GM12878 (cell line): ENCODE data around the gene C11orf98. TPM values are rescaled to one million over a fixed set of nuclear protein-coding genes. Genes with fewer than 3 reads are reported as not detected.

Source experiments
- ATF2 ChIP-seq: IDR thresholded peaks from 2 replicates; pipeline ENCODE4 v1.6.1; 2012; ENCODE audit warnings: low read length, inconsistent platforms
- BHLHE40 ChIP-seq, 2 experiments: fragments of 450-650 bp in 1 of 2; IDR thresholded peaks; 2 replicates each; pipeline ENCODE4 v1.6.1; 2011 to 2017; ENCODE audit warnings: low read depth in 2 of 2, borderline replicate concordance in 1 of 2, improper control_type of control experiment in 1 of 2, low read length in 1 of 2, mild to moderate bottlenecking in 1 of 2
- CBFB ChIP-seq: IDR thresholded peaks from 2 replicates; pipeline ENCODE4 v1.6.1; 2016; ENCODE audit warnings: antibody characterized with exemption, low read depth
- CEBPB ChIP-seq, 2 experiments: fragments of 150-350 bp in 1 of 2; IDR thresholded peaks; 2 replicates each; pipeline ENCODE4 v1.6.1; 2012 to 2014; ENCODE audit warnings: low read depth in 2 of 2, low read length in 2 of 2, borderline replicate concordance in 1 of 2, inconsistent platforms in 1 of 2
- ESRRA ChIP-seq: IDR thresholded peaks from 2 replicates; pipeline ENCODE4 v1.6.1; 2012; ENCODE audit warnings: mild to moderate bottlenecking, low read length, improper control_type of control experiment
- GATAD2B ChIP-seq: fragments of 450-650 bp; conservative IDR thresholded peaks from 2 replicates; pipeline ENCODE4 v1.6.1; 2017; ENCODE audit warnings: low read depth, mild to moderate bottlenecking, moderate library complexity
- JUNB ChIP-seq: IDR thresholded peaks from 2 replicates; pipeline ENCODE4 v1.6.1; 2016; ENCODE audit warnings: antibody characterized with exemption, mild to moderate bottlenecking
- JUND ChIP-seq: IDR thresholded peaks from 2 replicates; pipeline ENCODE4 v1.6.1; 2012; ENCODE audit warnings: low read depth, mild to moderate bottlenecking, low read length, improper control_type of control experiment, moderate library complexity
- KDM1A ChIP-seq: fragments of 200-600 bp; sonication (generic); IDR thresholded peaks from 2 replicates; pipeline ENCODE4 v1.6.1; 2016; ENCODE audit warnings: borderline replicate concordance
- LARP7 ChIP-seq: fragments of 450-650 bp; IDR thresholded peaks from 2 replicates; pipeline ENCODE4 v1.6.1; 2017; ENCODE audit warnings: mild to moderate bottlenecking
- MTA2 ChIP-seq: fragments of 450-650 bp; IDR thresholded peaks from 2 replicates; pipeline ENCODE4 v1.6.1; 2016; ENCODE audit warnings: low read depth, mild to moderate bottlenecking, moderate library complexity
- MYC ChIP-seq: IDR thresholded peaks from 2 replicates; pipeline ENCODE4 v1.6.1; 2011; ENCODE audit warnings: mild to moderate bottlenecking, low read length, moderate library complexity, inconsistent platforms; ENCODE audit not compliant: insufficient read depth, insufficient replicate concordance, insufficient read length, severe bottlenecking
- NRF1 ChIP-seq: conservative IDR thresholded peaks from 2 replicates; pipeline ENCODE4 v1.6.1; 2011; ENCODE audit warnings: mild to moderate bottlenecking, low read depth, low read length, improper control_type of control experiment
- POLR2A ChIP-seq: IDR thresholded peaks from 2 replicates; pipeline ENCODE4 v1.6.1; 2011; ENCODE audit warnings: low read depth, mild to moderate bottlenecking, low read length
- RCOR1 ChIP-seq: conservative IDR thresholded peaks from 2 replicates; pipeline ENCODE4 v1.6.1; 2012; ENCODE audit warnings: low read depth, low read length, improper control_type of control experiment
- RFX5 ChIP-seq: IDR thresholded peaks from 2 replicates; pipeline ENCODE4 v1.6.1; 2011; ENCODE audit warnings: low read depth, low read length, improper control_type of control experiment
- SIX5 ChIP-seq: IDR thresholded peaks from 2 replicates; pipeline ENCODE4 v1.6.1; 2011; ENCODE audit warnings: mild to moderate bottlenecking, low read depth, low read length, moderate library complexity; ENCODE audit not compliant: severe bottlenecking
- TBL1XR1 ChIP-seq: IDR thresholded peaks from 2 replicates; pipeline ENCODE4 v1.6.1; 2012; ENCODE audit warnings: low read depth, low read length, improper control_type of control experiment
- TCF12 ChIP-seq: IDR thresholded peaks from 2 replicates; pipeline ENCODE4 v1.6.1; 2011; ENCODE audit warnings: low read depth, mild to moderate bottlenecking, low read length
- TCF7 ChIP-seq: IDR thresholded peaks from 2 replicates; pipeline ENCODE4 v1.6.1; 2014; ENCODE audit warnings: antibody characterized with exemption, borderline replicate concordance
- ZBTB4 ChIP-seq: fragments of 450-650 bp; formaldehyde crosslinking; IDR thresholded peaks from 2 replicates; pipeline ENCODE4 v1.4.0; 2022; ENCODE audit warnings: mild to moderate bottlenecking, moderate library complexity
- ZNF217 ChIP-seq: fragments of 450-650 bp; IDR thresholded peaks from 2 replicates; pipeline ENCODE4 v1.6.1; 2017; ENCODE audit warnings: antibody characterized with exemption, mild to moderate bottlenecking
- ZNF687 ChIP-seq: fragments of 450-650 bp; IDR thresholded peaks from 2 replicates; pipeline ENCODE4 v1.6.1; 2017; ENCODE audit warnings: mild to moderate bottlenecking, moderate library complexity
- polyA plus RNA-seq, 11 experiments: library from polyadenylated mRNA; depleted of rRNA in 4 of 11; unstranded in 6 of 11; stranded (reverse) in 5 of 11; fragments of >200 nt; fragmentation: Nextera tagmentation in 4 of 11; fragmentation: Illumina TruSeq in 1 of 11; extraction: Ambion mirVana in 4 of 11; extraction: Trizol in 1 of 11; gene quantifications; 1 replicate in 1 of 11; 2 replicates in 10 of 11; pipeline versions ENCODE4 v1.2.1 to v1.2.3, GENCODE V29; 2011 to 2016; ENCODE audit warnings: inconsistent platforms in 2 of 11, missing spikeins in 2 of 11, low read depth in 1 of 11
- total RNA-seq, 4 experiments: library from RNA; depleted of rRNA in 3 of 4; stranded (reverse); fragments of >200 nt in 3 of 4; fragmentation: Illumina TruSeq in 1 of 4; extraction: Trizol in 1 of 4; gene quantifications; 2 replicates each; pipeline versions ENCODE4 v1.2.1 to v1.2.3, GENCODE V29; 2013 to 2021

C11orf98 gene
- total and polyA plus RNA-seq, 10 of the 15 experiments (the other 5 are each of a cell fraction or from before 2014, with no cell fraction given), result 62.5 to 270 (median 162) TPM

- TF ChIP-seq ZBTB4 (CRISPR knock-in tag) (no peak), CBFB (peak; percentile 63), LARP7 (peak; percentile 82), TCF12 (no peak), ATF2 (no peak), NRF1 (no peak), GATAD2B (peak; percentile 70), TBL1XR1 (no peak), KDM1A (no peak), MTA2 (peak; percentile 37; the same call in 1 of the 2 replicates), JUNB (no peak), ESRRA (no peak), POLR2A (peak; percentile 94), SIX5 (no peak), BHLHE40 (IDR thresholded peaks at IDR 0.05; ENCODE audit: borderline replicate concordance in 1 of 2, low read depth in 2 of 2, low read length in 1 of 2) (peak; percentile 3 to 7; a peak in 1 of 4 replicates), MYC (no peak), RFX5 (peak; percentile 48; the same call in 1 of the 2 replicates), ZNF217 (no peak), TCF7 (no peak), RCOR1 (no peak), JUND (no peak), CEBPB (IDR thresholded peaks at IDR 0.05; ENCODE audit: borderline replicate concordance in 1 of 2, low read depth in 2 of 2, low read length in 2 of 2) (no peak), ZNF687 (peak; percentile 47)
These were observed 18.8 kb downstream of the C11orf98 start, which contains the start of gene GANAB (continued) for GRCh38 chr11:62645946-62646824.
